Neutrophil (primary cell): ENCODE results near the gene CCDC194.

Source experiments
- H3K27ac ChIP-seq: fragments of 200-600 bp; sonication (generic); 2 replicates; pipeline ENCODE4 v1.5.1; 2016; ENCODE audit warnings: mild to moderate bottlenecking, moderate library complexity
- H3K27me3 ChIP-seq: fragments of 200-600 bp; sonication (generic); 2 replicates; pipeline ENCODE4 v1.6.0; 2016; ENCODE audit warnings: mild to moderate bottlenecking
- H3K36me3 ChIP-seq: fragments of 200-600 bp; sonication (generic); 2 replicates; pipeline ENCODE4 v1.5.1; 2017
- H3K4me1 ChIP-seq, 2 experiments: fragments of 200-600 bp in 1 of 2; sonication (generic) in 1 of 2; 1 replicate in 1 of 2; 2 replicates in 1 of 2; pipeline versions ENCODE4 v1.5.1 to v1.6.1; 2013 to 2016; ENCODE audit warnings: low read depth in 1 of 2, low read length in 1 of 2, mild to moderate bottlenecking in 1 of 2, moderate library complexity in 1 of 2; ENCODE audit not compliant: control insufficient read depth in 1 of 2, insufficient read depth in 1 of 2
- H3K4me3 ChIP-seq, 2 experiments: fragments of 200-600 bp in 1 of 2; sonication (generic) in 1 of 2; 1 replicate in 1 of 2; 2 replicates in 1 of 2; pipeline ENCODE4 v1.5.1; 2013 to 2016; ENCODE audit warnings: low read depth in 1 of 2, low read length in 1 of 2, mild to moderate bottlenecking in 1 of 2, moderate library complexity in 1 of 2
- H3K9me3 ChIP-seq: fragments of 200-600 bp; sonication (generic); 2 replicates; pipeline ENCODE4 v1.5.1; 2016
- TF ChIP-seq, protein P1 (sequence below): fragments of 200-600 bp; sonication (generic); IDR thresholded peaks from 2 replicates; pipeline ENCODE4 v1.5.1; 2016; ENCODE audit warnings: antibody characterized with exemption

CCDC194 gene

DNA sequence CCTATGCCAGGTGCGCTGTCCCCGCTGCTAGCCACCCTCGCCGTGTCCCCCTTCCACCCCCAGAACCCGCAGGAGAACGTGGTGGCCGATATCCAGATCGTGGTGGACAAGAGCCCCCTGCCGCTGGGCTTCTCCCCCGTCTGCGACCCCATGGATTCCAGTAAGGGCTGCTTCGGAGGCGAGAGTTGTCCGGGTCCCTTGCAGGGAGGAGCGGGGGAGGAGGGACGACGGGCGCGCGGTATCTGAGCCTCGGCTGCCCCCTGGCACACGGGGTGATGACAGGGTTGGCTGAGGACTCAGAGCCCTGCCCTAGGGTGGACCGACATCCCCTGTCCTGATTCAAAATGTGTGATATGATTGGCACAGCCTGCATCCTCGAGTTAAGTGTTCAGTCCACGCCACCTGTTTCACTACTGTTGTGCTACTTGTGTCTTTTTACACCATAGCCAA lies 26.5 kb upstream of the CCDC194 start:
- peaks cover 14% of the 10 kb centered on the region for H3K36me3 ChIP-seq
- H3K4me1 ChIP-seq: peaks cover 12 to 13% of the 10 kb centered on the region in 2 experiments
- no peaks in the 10 kb centered on the region for H3K27me3 ChIP-seq
- peak overlapping the region; percentile 83 to 96 for H3K4me3 ChIP-seq
- H3K9me3 ChIP-seq: no peaks in the 10 kb centered on the region
- H3K27ac ChIP-seq: peak overlapping the region; percentile 72
- TF ChIP-seq, protein P1, sequence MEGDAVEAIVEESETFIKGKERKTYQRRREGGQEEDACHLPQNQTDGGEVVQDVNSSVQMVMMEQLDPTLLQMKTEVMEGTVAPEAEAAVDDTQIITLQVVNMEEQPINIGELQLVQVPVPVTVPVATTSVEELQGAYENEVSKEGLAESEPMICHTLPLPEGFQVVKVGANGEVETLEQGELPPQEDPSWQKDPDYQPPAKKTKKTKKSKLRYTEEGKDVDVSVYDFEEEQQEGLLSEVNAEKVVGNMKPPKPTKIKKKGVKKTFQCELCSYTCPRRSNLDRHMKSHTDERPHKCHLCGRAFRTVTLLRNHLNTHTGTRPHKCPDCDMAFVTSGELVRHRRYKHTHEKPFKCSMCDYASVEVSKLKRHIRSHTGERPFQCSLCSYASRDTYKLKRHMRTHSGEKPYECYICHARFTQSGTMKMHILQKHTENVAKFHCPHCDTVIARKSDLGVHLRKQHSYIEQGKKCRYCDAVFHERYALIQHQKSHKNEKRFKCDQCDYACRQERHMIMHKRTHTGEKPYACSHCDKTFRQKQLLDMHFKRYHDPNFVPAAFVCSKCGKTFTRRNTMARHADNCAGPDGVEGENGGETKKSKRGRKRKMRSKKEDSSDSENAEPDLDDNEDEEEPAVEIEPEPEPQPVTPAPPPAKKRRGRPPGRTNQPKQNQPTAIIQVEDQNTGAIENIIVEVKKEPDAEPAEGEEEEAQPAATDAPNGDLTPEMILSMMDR: no peak

DNA sequence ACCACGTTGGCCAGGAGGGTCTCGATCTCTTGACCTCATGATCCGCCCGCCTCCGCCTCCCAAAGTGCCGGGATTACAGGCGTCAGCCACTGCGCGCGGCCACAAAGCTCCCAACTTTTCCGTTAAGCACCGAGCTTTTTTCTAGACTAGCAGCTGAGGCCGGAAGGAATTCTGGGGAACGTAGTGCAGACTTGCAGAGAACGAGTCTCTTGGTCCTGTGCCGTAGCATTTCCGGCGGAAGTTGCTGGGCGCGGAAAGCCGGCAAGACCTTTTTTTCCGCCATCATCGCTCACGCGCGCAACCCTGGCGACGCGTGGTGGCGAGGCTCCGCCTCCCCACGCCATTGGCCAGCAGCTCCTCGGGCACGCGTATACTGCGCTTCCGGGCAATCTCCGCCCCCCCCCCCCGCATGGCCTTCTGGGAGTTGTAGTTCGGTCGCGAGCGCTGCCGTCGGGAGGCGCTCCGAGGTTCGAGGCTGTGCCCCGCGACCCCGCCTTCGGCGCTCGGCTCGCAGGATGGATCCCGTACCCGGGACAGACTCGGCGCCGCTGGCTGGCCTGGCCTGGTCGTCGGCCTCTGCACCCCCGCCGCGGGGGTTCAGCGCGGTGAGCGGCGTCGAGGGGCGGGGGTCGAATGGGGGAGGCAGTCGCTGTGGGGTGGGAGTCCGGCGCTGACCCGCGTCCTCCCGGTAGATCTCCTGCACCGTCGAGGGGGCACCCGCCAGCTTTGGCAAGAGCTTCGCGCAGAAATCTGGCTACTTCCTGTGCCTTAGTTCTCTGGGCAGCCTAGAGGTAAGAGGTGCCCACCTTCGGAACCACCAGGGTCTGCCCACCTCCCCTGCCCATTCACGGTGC lies 25.9 kb upstream of the CCDC194 start, which contains the start of gene MVB12A:
MVB12A (plus strand) TSS at position 427 of the 854 bp plus-strand sequence; CDS start at position 516, 89 bp downstream.
- no peaks in the 10 kb centered on the region for H3K27me3 ChIP-seq
- no peaks in the 10 kb centered on the region for H3K9me3 ChIP-seq
- TF ChIP-seq, protein P1: peak; percentile 31
- H3K4me1 ChIP-seq: peaks cover 12 to 13% of the 10 kb centered on the region in 2 experiments
- H3K27ac ChIP-seq: peak within 1 kb of the TSS; percentile 72
- peaks cover 16% of the 10 kb centered on the region for H3K36me3 ChIP-seq
- peak within 1 kb of the TSS; percentile 83 to 96 for H3K4me3 ChIP-seq

DNA sequence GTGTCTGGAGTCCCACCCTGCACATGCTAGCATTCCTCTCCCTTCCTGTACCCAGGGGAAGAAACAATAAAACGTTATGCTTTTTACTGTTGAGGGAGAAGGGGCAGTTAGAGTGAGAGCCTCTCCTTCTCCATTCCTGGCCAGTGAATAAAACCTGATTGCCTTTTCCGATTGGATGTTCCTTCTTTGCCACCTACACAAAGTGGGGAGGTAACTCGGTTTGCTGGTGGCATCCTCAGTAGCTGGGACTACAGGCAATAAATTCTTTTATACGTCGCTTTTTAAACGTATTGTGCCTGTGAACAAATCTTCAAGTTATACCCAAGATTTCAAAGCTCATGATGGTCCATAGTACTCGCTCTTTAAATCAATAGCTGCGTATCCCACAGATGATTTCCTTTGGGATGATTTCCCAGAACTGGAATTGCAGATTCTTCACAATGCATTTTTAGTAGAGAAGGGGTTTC lies 25.2 kb upstream of the CCDC194 start:
- TF ChIP-seq, protein P1: no peak
- Histone ChIP-seq H3K27ac (peak overlapping the region; percentile 72), H3K4me3 (peak overlapping the region; percentile 83 to 96), H3K9me3 (no peaks in the 10 kb centered on the region), H3K4me1 (peaks cover 12 to 13% of the 10 kb centered on the region in 2 experiments), H3K27me3 (no peaks in the 10 kb centered on the region), H3K36me3 (peaks cover 22% of the 10 kb centered on the region)

DNA sequence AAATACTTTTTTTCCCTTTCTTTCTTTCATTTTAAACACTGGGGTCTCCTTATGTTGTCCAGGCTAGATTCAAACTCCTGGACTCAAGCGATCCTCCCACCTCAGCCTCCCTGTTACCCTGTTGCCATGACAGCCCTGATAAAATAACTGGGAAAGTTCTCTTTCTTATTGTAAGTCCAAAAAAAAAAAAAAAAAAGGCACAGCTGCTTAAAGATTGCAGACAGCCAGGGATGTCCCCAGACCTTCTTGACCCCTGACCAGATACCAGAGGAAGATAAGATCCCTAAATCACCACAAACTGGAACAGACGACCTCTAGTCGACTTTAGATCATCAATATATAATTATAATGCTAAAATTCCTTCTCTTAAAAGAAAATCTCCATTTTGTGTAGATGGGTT lies 24.7 kb upstream of the CCDC194 start:
- H3K27me3 ChIP-seq: no peaks in the 10 kb centered on the region
- H3K9me3 ChIP-seq: no peaks in the 10 kb centered on the region
- no peak overlapping the region for H3K4me3 ChIP-seq
- peaks cover 12 to 13% of the 10 kb centered on the region in 2 experiments for H3K4me1 ChIP-seq
- peaks cover 24% of the 10 kb centered on the region for H3K36me3 ChIP-seq
- TF ChIP-seq, protein P1: no peak
- H3K27ac ChIP-seq: no peak overlapping the region

DNA sequence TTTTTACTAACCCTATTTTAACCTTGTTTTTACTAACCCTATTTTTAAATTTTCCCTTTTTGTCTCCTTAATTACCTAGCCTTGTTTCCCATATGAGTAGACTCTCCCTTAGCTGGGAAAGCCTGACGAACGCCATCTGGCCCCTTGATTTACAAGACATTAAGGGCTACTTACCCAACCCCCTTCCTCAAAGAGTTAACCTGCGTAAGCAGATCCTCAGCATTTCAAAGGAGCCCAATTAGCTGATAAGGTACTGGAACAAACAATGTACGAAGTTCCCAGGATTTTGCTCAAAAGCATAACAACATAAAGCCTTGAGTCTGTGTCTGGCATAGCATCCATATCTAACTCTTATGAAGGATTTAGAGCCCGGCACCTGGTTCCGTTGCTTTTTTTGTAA lies 21.1 kb upstream of the CCDC194 start:
- peaks cover 5% of the 10 kb centered on the region in 2 experiments for H3K4me1 ChIP-seq
- H3K27me3 ChIP-seq: no peaks in the 10 kb centered on the region
- H3K9me3 ChIP-seq: no peaks in the 10 kb centered on the region
- TF ChIP-seq, protein P1: no peak
- peaks cover 41% of the 10 kb centered on the region for H3K36me3 ChIP-seq
- no peak overlapping the region for H3K4me3 ChIP-seq
- no peak overlapping the region for H3K27ac ChIP-seq
